Panc1 (cell line): Measurements from ENCODE around the gene WWTR1. TPM values are rescaled to one million over a fixed set of nuclear protein-coding genes. Genes with fewer than 3 reads are reported as not detected.

Experiments
- ATAC-seq: fragments of 200-7000 bp; cut with Tn5 transposase; 2 replicates; pipeline ENCODE4 v1.9.1; 2020; ENCODE audit warnings: mild to moderate bottlenecking, moderate library complexity
- BruUV-seq: library from RNA; stranded (reverse); fragments of 400-500 nt; replicated peaks from 2 replicates; lab custom pipeline; 2021; lab: Mats Ljungman, UMichigan
- CTCF ChIA-PET: fragments of 300-600 bp; sonication (Branson Sonifier 250); formaldehyde crosslinking; loops from one replicate; lab custom pipeline; 2022; ENCODE audit warnings: antibody characterized with exemption; lab: Charles Lee
- POLR2A ChIA-PET: fragments of 300-600 bp; sonication (Branson Sonifier 250); formaldehyde crosslinking; loops from one replicate; lab custom pipeline; 2022; ENCODE audit warnings: antibody characterized with exemption; lab: Charles Lee
- DNase-seq: peaks from one replicate; pipeline ENCODE4 v3.0.0-alpha.2; 2010; ENCODE audit warnings: low read depth, low spot score
- H3K27ac ChIP-seq: 2 replicates; pipeline ENCODE4 v1.5.1; 2011; ENCODE audit warnings: mild to moderate bottlenecking, low read length, inconsistent platforms
- H3K27me3 ChIP-seq: fragments of 200-500 bp; sonication (Bioruptor generic); 2 replicates; pipeline ENCODE4 v1.6.0; 2014; ENCODE audit warnings: low read length, inconsistent platforms; ENCODE audit not compliant: control insufficient read depth, insufficient read depth
- H3K36me3 ChIP-seq: fragments of 200-500 bp; sonication (Bioruptor generic); 2 replicates; pipeline ENCODE4 v1.5.1; 2014; ENCODE audit warnings: inconsistent platforms, mild to moderate bottlenecking, low read length, moderate library complexity; ENCODE audit not compliant: control insufficient read depth, insufficient read depth
- H3K4me1 ChIP-seq: 2 replicates; pipeline ENCODE4 v1.5.1; 2011; ENCODE audit warnings: inconsistent platforms, mild to moderate bottlenecking, low read length, moderate library complexity; ENCODE audit not compliant: control insufficient read depth, insufficient read depth
- H3K4me3 ChIP-seq, 2 experiments: 2 replicates each; pipeline ENCODE4 v1.5.1; 2011 to 2012; ENCODE audit warnings: low read depth in 2 of 2, low read length in 2 of 2, mild to moderate bottlenecking in 2 of 2, inconsistent platforms in 1 of 2, moderate library complexity in 1 of 2
- H3K9me3 ChIP-seq: fragments of 200-500 bp; sonication (Bioruptor generic); 2 replicates; pipeline ENCODE4 v1.5.1; 2014; ENCODE audit warnings: low read depth, mild to moderate bottlenecking, inconsistent platforms, low read length, moderate library complexity; ENCODE audit not compliant: control insufficient read depth, insufficient read depth
- POLR2AphosphoS5 ChIP-seq: IDR thresholded peaks from 2 replicates; pipeline ENCODE4 v1.6.1; 2012; ENCODE audit warnings: mild to moderate bottlenecking, low read depth, low read length, moderate library complexity
- SIN3A ChIP-seq: IDR thresholded peaks from 2 replicates; pipeline ENCODE4 v1.6.1; 2012; ENCODE audit warnings: low read depth, mild to moderate bottlenecking, low read length, moderate library complexity, borderline replicate concordance; ENCODE audit not compliant: insufficient read depth
- TCF7L2 ChIP-seq: IDR thresholded peaks from 2 replicates; pipeline ENCODE4 v1.6.1; 2011; ENCODE audit warnings: mild to moderate bottlenecking, low read depth, low read length, inconsistent platforms
- in situ Hi-C: cut with HindIII; loops from 2 replicates; pipeline ENCODE4 v1.10.0; 2016; ENCODE audit warnings: low sequenced_read_pairs, low pct_unique_long_range_greater_than_20kb
- intact Hi-C: fragments of 100-400 bp; cut with micrococcal nuclease; formaldehyde crosslinking; loops from one replicate; pipeline ENCODE4 v1.10.0; 2022; ENCODE audit not compliant: unreplicated experiment
- total RNA-seq: library from RNA; stranded (reverse); gene quantifications from one replicate; pipeline ENCODE4 v1.2.1, GENCODE V29; 2021; ENCODE audit not compliant: unreplicated experiment
- TF ChIP-seq, protein P1 (sequence below), 2 experiments: IDR thresholded peaks; 2 replicates each; pipeline ENCODE4 v1.6.1; 2011 to 2012; ENCODE audit warnings: low read depth in 2 of 2, control low read depth in 1 of 2, low read length in 1 of 2, mild to moderate bottlenecking in 1 of 2, moderate library complexity in 1 of 2; ENCODE audit not compliant: insufficient read depth in 1 of 2
- TF ChIP-seq, protein P2 (sequence below): fragments of 450-650 bp; IDR thresholded peaks from 2 replicates; pipeline ENCODE4 v1.5.1; 2017; ENCODE audit warnings: mild to moderate bottlenecking

The WWTR1 gene
- total RNA-seq, 1 experiment from 2014 or later, result 298 TPM

DNA sequence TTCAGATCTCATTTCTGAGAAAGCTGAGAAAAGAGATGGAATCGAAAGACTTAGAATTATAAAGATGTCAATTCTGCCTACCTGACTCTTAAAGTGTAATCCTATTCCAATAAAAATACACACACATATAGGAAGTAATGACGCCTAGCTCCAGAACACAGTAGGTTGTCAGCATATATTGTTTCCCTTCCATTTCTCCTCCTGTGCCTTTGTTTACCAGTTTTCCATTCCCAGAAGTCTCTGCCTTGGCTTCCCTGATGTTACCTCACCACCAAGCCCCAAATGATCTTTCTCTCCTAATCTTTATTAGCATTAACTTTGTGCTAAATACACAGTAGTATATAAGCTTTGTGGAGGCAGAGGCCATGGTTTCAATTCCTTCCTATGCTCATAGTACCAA lies 143.4 kb downstream of the WWTR1 start:
- TF ChIP-seq POLR2AphosphoS5 (peak; percentile 77), SIN3A (no peak), TCF7L2 (no peak)
- TF ChIP-seq, protein P1, sequence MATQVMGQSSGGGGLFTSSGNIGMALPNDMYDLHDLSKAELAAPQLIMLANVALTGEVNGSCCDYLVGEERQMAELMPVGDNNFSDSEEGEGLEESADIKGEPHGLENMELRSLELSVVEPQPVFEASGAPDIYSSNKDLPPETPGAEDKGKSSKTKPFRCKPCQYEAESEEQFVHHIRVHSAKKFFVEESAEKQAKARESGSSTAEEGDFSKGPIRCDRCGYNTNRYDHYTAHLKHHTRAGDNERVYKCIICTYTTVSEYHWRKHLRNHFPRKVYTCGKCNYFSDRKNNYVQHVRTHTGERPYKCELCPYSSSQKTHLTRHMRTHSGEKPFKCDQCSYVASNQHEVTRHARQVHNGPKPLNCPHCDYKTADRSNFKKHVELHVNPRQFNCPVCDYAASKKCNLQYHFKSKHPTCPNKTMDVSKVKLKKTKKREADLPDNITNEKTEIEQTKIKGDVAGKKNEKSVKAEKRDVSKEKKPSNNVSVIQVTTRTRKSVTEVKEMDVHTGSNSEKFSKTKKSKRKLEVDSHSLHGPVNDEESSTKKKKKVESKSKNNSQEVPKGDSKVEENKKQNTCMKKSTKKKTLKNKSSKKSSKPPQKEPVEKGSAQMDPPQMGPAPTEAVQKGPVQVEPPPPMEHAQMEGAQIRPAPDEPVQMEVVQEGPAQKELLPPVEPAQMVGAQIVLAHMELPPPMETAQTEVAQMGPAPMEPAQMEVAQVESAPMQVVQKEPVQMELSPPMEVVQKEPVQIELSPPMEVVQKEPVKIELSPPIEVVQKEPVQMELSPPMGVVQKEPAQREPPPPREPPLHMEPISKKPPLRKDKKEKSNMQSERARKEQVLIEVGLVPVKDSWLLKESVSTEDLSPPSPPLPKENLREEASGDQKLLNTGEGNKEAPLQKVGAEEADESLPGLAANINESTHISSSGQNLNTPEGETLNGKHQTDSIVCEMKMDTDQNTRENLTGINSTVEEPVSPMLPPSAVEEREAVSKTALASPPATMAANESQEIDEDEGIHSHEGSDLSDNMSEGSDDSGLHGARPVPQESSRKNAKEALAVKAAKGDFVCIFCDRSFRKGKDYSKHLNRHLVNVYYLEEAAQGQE (IDR thresholded peaks at IDR 0.05; ENCODE audit: insufficient read depth in 1 of 2, low read depth in 2 of 2, low read length in 1 of 2), result no peak
- H3K4me1 ChIP-seq, result peaks cover 59% of the 10 kb centered on the region
- DNase-seq (no peak), ATAC-seq (0 out of 2 replicates have a peak, but pooled peaks have one; percentile 5)
- peak overlapping the region; percentile 98 for H3K27ac ChIP-seq
- BruUV-seq, result no TSS peak
- intact Hi-C loops (loop anchor here (5.0 kb wide), 2 partner anchors 203 to 293 kb away; no protein-coding TSS in a partner anchor), in situ Hi-C loops (no loop called here)
- peaks cover 27% of the 10 kb centered on the region for H3K36me3 ChIP-seq
- no peaks in the 10 kb centered on the region for H3K27me3 ChIP-seq
- CTCF ChIA-PET, result no interaction called here
- no peak overlapping the region for H3K4me3 ChIP-seq
- POLR2A ChIA-PET, result no interaction called here
- no peaks in the 10 kb centered on the region for H3K9me3 ChIP-seq

DNA sequence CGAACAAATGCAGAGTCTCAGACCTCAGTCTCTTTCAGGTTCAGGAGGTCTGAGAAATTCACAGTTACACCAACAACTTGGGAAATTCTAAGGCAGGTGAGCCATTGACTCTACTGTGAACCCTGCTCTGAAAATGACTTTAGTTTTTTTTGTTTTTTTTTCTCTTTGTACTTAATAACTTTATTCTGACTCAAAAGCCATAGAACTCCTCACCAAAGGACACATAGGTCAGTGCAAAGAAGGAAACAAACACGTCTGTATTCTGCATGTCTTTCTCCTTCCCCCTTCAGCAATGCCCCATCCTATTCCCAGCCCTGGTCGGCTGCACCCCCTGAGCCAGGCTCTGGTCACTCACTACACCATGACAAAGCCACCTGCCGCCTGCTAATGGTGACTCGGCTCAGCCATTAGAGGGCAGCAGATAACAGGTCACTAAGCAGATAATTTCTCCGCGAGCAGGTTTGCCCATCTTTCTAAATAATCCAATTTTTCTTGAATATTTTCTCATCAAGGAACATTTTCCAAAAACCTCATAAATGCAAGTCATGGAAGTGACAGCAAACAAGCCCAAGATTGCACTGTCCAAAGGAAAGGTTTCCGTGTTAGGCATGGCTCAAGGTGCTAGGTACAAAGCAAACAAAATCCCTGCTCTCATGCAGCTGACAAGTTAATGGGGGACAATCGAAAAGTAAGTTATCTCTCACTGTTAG lies 145.6 kb downstream of the WWTR1 start:
- Histone ChIP-seq H3K9me3 (no peaks in the 10 kb centered on the region), H3K4me1 (peaks cover 79% of the 10 kb centered on the region), H3K27me3 (no peaks in the 10 kb centered on the region), H3K36me3 (peaks cover 8% of the 10 kb centered on the region), H3K4me3 (no peak overlapping the region), H3K27ac (peak overlapping the region; percentile 98)
- TF ChIP-seq, protein P2, sequence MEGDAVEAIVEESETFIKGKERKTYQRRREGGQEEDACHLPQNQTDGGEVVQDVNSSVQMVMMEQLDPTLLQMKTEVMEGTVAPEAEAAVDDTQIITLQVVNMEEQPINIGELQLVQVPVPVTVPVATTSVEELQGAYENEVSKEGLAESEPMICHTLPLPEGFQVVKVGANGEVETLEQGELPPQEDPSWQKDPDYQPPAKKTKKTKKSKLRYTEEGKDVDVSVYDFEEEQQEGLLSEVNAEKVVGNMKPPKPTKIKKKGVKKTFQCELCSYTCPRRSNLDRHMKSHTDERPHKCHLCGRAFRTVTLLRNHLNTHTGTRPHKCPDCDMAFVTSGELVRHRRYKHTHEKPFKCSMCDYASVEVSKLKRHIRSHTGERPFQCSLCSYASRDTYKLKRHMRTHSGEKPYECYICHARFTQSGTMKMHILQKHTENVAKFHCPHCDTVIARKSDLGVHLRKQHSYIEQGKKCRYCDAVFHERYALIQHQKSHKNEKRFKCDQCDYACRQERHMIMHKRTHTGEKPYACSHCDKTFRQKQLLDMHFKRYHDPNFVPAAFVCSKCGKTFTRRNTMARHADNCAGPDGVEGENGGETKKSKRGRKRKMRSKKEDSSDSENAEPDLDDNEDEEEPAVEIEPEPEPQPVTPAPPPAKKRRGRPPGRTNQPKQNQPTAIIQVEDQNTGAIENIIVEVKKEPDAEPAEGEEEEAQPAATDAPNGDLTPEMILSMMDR, result peak; percentile 96
- TF ChIP-seq, protein P1 (IDR thresholded peaks at IDR 0.05; ENCODE audit: insufficient read depth in 1 of 2, low read depth in 2 of 2, low read length in 1 of 2), result no peak
- BruUV-seq, result no TSS peak
- DNase-seq (no peak), ATAC-seq (peak; percentile 69)
- ChIA-PET CTCF (interaction anchor here (0.6 kb wide), 1 partner anchor 140 kb away, joined by 6 read pairs; no protein-coding TSS in a partner anchor), POLR2A (interaction anchor here (0.7 to 1.0 kb wide), 5 partner anchors 13 to 423 kb away, joined by 3 to 15 read pairs (median 6); partner anchors contain the start of gene WWTR1)
- intact Hi-C loops (loop anchor here (5.0 kb wide), 2 partner anchors 205 to 295 kb away; no protein-coding TSS in a partner anchor), in situ Hi-C loops (no loop called here)
